HL-60 (cell line): ENCODE measurements around the gene TCF3.
"Not testable (repeated sequence)": the region's sequence is repeated elsewhere in the genome, so short reads cannot be mapped to it uniquely, and the experiment has no call there.

ENCODE experiments used
- DNase-seq, 2 experiments: peaks; one replicate each; pipeline ENCODE4 v3.0.0-alpha.2; 2010 to 2020; ENCODE audit warnings: low read depth in 1 of 2, low spot score in 1 of 2
- H3K27ac ChIP-seq: fragments of 250-450 bp; sonication (Bioruptor Pico); replicated peaks from 2 replicates; pipeline ENCODE4 v1.5.1; 2020; ENCODE audit warnings: mild to moderate bottlenecking, moderate library complexity
- H3K27me3 ChIP-seq: fragments of 250-450 bp; sonication (Bioruptor Pico); 2 replicates; pipeline ENCODE4 v1.5.1; 2021; ENCODE audit warnings: mild to moderate bottlenecking, moderate library complexity; ENCODE audit not compliant: insufficient read depth, poor library complexity, severe bottlenecking
- H3K4me3 ChIP-seq: replicated peaks from 2 replicates; pipeline ENCODE4 v1.5.1; 2011; ENCODE audit warnings: mild to moderate bottlenecking, control low read depth, low read length; ENCODE audit not compliant: insufficient read depth
- GABPA ChIP-seq: IDR thresholded peaks from 2 replicates; pipeline ENCODE4 v1.6.1; 2012; ENCODE audit warnings: low read depth
- POLR2AphosphoS5 ChIP-seq: IDR thresholded peaks from 2 replicates; pipeline ENCODE4 v1.6.1; 2012; ENCODE audit warnings: low read depth
- REST ChIP-seq: IDR thresholded peaks from 2 replicates; pipeline ENCODE4 v1.6.1; 2012; ENCODE audit warnings: low read depth; ENCODE audit not compliant: insufficient replicate concordance
- SPI1 ChIP-seq: IDR thresholded peaks from 2 replicates; pipeline ENCODE4 v1.6.1; 2012; ENCODE audit warnings: low read depth, mild to moderate bottlenecking, borderline replicate concordance
- TF ChIP-seq, protein P1 (sequence below): IDR thresholded peaks from one replicate; pipeline ENCODE4 v1.5.1; 2011; ENCODE audit warnings: low read length, control low read depth, inconsistent platforms; ENCODE audit not compliant: insufficient read depth

TCF3 gene

GRCh38 chr19:1644070-1644469 lies 8.3 kb downstream of the TCF3 start:
- Histone ChIP-seq H3K27ac (no peak overlapping the region), H3K27me3 (no peaks in the 10 kb centered on the region), H3K4me3 (no peak overlapping the region)
- TF ChIP-seq GABPA (no peak), POLR2AphosphoS5 (no peak), SPI1 (no peak), REST (no peak)
- TF ChIP-seq, protein P1, sequence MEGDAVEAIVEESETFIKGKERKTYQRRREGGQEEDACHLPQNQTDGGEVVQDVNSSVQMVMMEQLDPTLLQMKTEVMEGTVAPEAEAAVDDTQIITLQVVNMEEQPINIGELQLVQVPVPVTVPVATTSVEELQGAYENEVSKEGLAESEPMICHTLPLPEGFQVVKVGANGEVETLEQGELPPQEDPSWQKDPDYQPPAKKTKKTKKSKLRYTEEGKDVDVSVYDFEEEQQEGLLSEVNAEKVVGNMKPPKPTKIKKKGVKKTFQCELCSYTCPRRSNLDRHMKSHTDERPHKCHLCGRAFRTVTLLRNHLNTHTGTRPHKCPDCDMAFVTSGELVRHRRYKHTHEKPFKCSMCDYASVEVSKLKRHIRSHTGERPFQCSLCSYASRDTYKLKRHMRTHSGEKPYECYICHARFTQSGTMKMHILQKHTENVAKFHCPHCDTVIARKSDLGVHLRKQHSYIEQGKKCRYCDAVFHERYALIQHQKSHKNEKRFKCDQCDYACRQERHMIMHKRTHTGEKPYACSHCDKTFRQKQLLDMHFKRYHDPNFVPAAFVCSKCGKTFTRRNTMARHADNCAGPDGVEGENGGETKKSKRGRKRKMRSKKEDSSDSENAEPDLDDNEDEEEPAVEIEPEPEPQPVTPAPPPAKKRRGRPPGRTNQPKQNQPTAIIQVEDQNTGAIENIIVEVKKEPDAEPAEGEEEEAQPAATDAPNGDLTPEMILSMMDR = no peak
- DNase-seq = no peak

DNA sequence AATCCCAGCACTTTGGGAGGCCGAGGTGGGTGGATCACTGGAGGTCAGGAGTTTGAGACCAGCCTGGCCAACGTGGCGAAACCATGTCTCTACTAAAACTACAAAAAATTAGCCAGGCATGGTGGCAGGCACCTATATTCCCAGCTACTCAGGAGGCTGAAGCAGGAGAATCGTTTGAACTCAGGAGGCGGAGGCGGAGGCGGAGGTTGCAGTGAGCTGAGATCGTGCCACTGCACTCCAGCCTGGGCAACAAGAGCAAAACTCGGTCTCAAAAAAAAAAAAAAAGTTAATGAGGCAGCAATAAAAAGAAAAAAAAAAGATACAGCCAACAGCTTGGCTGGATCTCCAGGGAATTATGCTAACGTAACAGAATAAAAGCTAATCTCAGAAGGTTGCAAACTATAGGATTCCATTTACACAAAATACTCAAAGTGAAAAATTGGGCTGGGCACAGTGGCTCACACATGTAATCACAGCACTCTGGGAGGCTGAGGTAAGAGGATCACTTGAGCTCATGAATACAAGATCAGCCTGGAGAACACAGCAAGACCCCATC lies 11.4 kb downstream of the TCF3 start:
- not testable (repeated sequence) for DNase-seq, H3K4me3 ChIP-seq, H3K27ac ChIP-seq, H3K27me3 ChIP-seq

GRCh38 chr19:1636325-1637236 lies 15.8 kb downstream of the TCF3 start:
- no peak for DNase-seq
- Histone ChIP-seq H3K27ac (no peak overlapping the region), H3K27me3 (no peaks in the 10 kb centered on the region), H3K4me3 (no peak overlapping the region)
- TF ChIP-seq REST = no peak
- TF ChIP-seq SPI1 = no peak
- TF ChIP-seq, protein P1 = no peak
- TF ChIP-seq POLR2AphosphoS5 = no peak
- TF ChIP-seq GABPA = no peak

DNA sequence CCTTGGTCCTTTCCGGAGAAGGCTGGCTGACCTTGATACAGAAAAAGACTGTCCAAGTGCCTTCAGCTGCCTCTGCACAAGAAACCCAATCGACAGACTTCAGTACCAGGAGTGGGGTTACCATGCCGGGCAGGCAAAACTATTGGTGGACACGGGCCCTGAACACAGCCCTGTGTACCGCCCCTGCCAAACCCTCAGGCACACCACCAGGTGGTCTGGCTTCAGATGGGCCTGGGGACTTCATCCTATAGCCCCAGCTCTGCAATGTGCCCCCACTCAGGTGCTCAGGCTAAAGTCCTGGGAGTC lies 17.5 kb downstream of the TCF3 start:
- no peak for DNase-seq
- H3K27ac ChIP-seq = no peak overlapping the region
- TF ChIP-seq, protein P1 = no peak
- TF ChIP-seq REST (no peak), SPI1 (no peak), POLR2AphosphoS5 (no peak), GABPA (no peak)
- H3K4me3 ChIP-seq = no peak overlapping the region
- H3K27me3 ChIP-seq = no peaks in the 10 kb centered on the region
